Measurements from ENCODE around the gene CHCHD3. TPM values are rescaled to one million over a fixed set of nuclear protein-coding genes. Genes with fewer than 3 reads are reported as not detected.

CHCHD3 gene
- total RNA-seq, 1 experiment from 2014 or later, result 149 TPM

GRCh38 chr7:132815696-132816311 is 266.1 kb downstream of the CHCHD3 start:
- intact Hi-C loops (cut with micrococcal nuclease), result no loop called here
- Histone ChIP-seq H3K79me2 (ENCODE audit: low read length) (no peaks in the 10 kb centered on the region), H3K27me3 (ENCODE audit: low read length) (no peaks in the 10 kb centered on the region), H3K9me2 (replicated peaks; ENCODE audit: low read length) (no peaks in the 10 kb centered on the region), H3F3A (ENCODE audit: low read length, unreplicated experiment) (no peaks in the 10 kb centered on the region), H3K4me3 (ENCODE audit: low read length) (no peak overlapping the region), H3K4me2 (ENCODE audit: low read length) (no peak overlapping the region), H3K27ac (ENCODE audit: low read length) (no peak overlapping the region), H3K9ac (ENCODE audit: low read length) (no peak overlapping the region), H4K20me1 (ENCODE audit: low read length) (no peaks in the 10 kb centered on the region), H2AFZ (ENCODE audit: low read length) (no peak overlapping the region), H3K9me3 (ENCODE audit: low read length) (no peaks in the 10 kb centered on the region), H3K4me1 (ENCODE audit: insufficient read depth, low read length) (no peaks in the 10 kb centered on the region; the same call in 1 of the 2 replicates), H3K36me3 (ENCODE audit: low read depth, low read length) (no peaks in the 10 kb centered on the region)
- BruUV-seq (replicated peaks), result no TSS peak
- ATAC-seq (no peak), DNase-seq (peak; percentile 15)
- POLR2A ChIA-PET (ENCODE audit: unreplicated experiment), result no interaction called here
- no peak for TF ChIP-seq EZH2phosphoT487 (IDR thresholded peaks at IDR 0.05; ENCODE audit: borderline replicate concordance, low read length)
- no peak for TF ChIP-seq EZH2 (IDR thresholded peaks at IDR 0.05; ENCODE audit: low read length, unreplicated experiment)
- TF ChIP-seq CTCF (conservative IDR thresholded peaks at IDR 0.05; ENCODE audit: low read depth, low read length), result no peak
- CTCF ChIA-PET, result no interaction called here

GRCh38 chr7:132815130-132815529 is 266.8 kb downstream of the CHCHD3 start:
- no peak overlapping the region for H3K4me2 ChIP-seq (ENCODE audit: low read length)
- no peak for ATAC-seq
- POLR2A ChIA-PET (ENCODE audit: unreplicated experiment), result no interaction called here

More at GRCh38 chr7:132815130-132815529, 266.8 kb downstream of the CHCHD3 start:
- Histone ChIP-seq H2AFZ (ENCODE audit: low read length) (no peak overlapping the region), H3K36me3 (ENCODE audit: low read depth, low read length) (no peaks in the 10 kb centered on the region), H3K4me3 (ENCODE audit: low read length) (no peak overlapping the region), H4K20me1 (ENCODE audit: low read length) (no peaks in the 10 kb centered on the region), H3F3A (ENCODE audit: low read length, unreplicated experiment) (no peaks in the 10 kb centered on the region), H3K9ac (ENCODE audit: low read length) (no peak overlapping the region), H3K9me3 (ENCODE audit: low read length) (no peaks in the 10 kb centered on the region), H3K79me2 (ENCODE audit: low read length) (no peaks in the 10 kb centered on the region), H3K4me1 (ENCODE audit: insufficient read depth, low read length) (no peaks in the 10 kb centered on the region; the same call in 1 of the 2 replicates), H3K27ac (ENCODE audit: low read length) (no peak overlapping the region), H3K9me2 (replicated peaks; ENCODE audit: low read length) (no peaks in the 10 kb centered on the region), H3K27me3 (ENCODE audit: low read length) (no peaks in the 10 kb centered on the region)
- CTCF ChIA-PET, result no interaction called here
- intact Hi-C loops (cut with micrococcal nuclease), result no loop called here
- BruUV-seq (replicated peaks), result no TSS peak
- TF ChIP-seq EZH2phosphoT487 (IDR thresholded peaks at IDR 0.05; ENCODE audit: borderline replicate concordance, low read length), result no peak
- TF ChIP-seq CTCF (conservative IDR thresholded peaks at IDR 0.05; ENCODE audit: low read depth, low read length), result no peak
- no peak for TF ChIP-seq EZH2 (IDR thresholded peaks at IDR 0.05; ENCODE audit: low read length, unreplicated experiment)
- no peak for DNase-seq
